Myocyte (in vitro differentiated cells): ENCODE measurements around the gene RER1. TPM values are rescaled to one million over a fixed set of nuclear protein-coding genes. Genes with fewer than 3 reads are reported as not detected.

ENCODE experiments used
- DNase-seq: peaks from one replicate; pipeline ENCODE4 v3.0.0-alpha.2; 2012; ENCODE audit warnings: low read depth
- polyA plus RNA-seq: library from polyadenylated mRNA; unstranded; fragments of >200 nt; gene quantifications from one replicate; pipeline ENCODE4 v1.2.1, GENCODE V29; 2012; ENCODE audit warnings: missing spikeins
- total RNA-seq: library from RNA; depleted of rRNA; stranded (reverse); fragments of >200 nt; gene quantifications from 2 replicates; pipeline ENCODE4 v1.2.3, GENCODE V29; 2014

Gene RER1, protein sequence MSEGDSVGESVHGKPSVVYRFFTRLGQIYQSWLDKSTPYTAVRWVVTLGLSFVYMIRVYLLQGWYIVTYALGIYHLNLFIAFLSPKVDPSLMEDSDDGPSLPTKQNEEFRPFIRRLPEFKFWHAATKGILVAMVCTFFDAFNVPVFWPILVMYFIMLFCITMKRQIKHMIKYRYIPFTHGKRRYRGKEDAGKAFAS
- total RNA-seq: 58.1 and 64.6 TPM in 2 replicates
- polyA plus RNA-seq: 161 TPM

DNA sequence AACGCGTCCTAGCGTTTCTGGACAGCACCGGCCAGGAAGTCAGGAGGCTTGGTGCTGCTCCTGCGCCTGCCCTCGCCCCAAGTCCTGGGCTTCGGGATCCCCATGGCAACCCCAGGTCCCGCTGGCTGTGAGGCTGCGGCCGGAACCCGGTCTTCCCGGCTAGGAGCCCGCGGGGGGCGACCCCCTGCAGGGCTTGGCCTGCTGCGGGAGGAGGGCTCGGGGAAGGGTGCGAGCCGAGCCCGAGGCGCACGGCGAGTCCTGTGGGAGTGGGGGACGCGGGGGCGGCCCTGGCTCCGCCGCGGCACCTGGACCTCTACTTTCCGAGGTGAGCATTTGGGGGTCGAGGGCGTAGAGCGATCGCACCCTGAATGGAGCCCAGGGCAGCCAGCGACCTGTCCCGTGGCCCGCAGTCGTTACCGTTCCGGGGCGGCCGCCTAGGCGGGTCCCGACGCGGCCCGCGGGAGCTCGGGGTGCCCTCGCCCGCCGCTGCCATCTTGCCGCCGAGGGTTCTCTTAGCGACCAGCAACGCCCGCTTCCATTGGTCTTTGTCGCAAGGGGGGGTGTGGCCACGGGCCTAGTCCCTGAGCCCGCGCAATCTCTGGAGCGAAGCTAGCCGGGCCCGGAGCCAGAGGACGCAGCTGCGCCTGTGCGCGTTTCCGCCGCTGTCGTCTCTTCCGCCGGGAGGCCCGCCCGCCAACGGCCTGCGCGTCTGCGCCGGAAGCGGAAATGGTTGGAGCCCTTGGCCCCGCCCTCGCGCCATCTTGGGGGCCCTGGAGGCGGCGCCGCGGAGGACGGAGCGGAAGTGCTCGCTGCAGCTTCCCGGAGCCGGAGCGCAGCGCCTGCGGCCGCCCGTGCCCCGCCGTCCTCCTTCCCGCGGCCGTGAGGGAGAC is at the start of gene RER1, which contains the start of gene MORN1:
TSS of gene RER1 (plus strand) at position 801 of the 890 bp plus-strand sequence. CDS start 3,950 bp downstream, outside the sequence.
TSS of gene MORN1 (minus strand) at position 514 of the 890 bp plus-strand sequence. CDS start at position 493, 21 bp downstream.
- peak; percentile 99 for DNase-seq

DNA sequence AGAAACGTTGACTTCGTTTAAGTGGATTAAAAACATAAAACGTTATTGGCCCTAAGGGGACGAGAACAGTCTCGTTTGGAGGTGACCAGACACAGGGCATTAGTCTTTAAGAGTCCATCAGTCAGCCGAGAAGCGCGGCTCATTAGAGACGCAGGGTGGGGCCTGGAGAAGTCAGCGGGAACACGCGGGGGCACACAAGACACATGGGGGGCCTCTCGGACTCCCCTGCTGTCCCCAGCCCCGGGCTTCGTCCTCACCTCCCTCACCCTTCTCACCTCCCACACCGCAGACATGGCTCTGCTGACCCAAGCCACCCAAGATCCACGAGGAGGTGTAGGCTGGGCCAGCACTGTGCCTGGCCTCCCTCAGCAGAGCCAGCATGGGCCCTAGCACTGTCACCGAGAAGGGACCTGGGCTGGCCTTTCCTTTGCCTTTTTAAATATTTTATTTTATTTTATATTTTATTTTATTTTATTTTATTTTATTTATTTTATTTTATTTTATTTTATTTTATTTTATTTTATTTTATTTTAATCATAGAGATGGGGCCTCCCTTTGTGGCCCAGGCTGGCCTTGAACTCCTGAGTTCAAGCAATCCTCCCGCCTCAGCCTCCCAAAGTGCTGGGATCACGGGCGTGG is 49.1 kb upstream of the RER1 start:
- DNase-seq: no peak

DNA sequence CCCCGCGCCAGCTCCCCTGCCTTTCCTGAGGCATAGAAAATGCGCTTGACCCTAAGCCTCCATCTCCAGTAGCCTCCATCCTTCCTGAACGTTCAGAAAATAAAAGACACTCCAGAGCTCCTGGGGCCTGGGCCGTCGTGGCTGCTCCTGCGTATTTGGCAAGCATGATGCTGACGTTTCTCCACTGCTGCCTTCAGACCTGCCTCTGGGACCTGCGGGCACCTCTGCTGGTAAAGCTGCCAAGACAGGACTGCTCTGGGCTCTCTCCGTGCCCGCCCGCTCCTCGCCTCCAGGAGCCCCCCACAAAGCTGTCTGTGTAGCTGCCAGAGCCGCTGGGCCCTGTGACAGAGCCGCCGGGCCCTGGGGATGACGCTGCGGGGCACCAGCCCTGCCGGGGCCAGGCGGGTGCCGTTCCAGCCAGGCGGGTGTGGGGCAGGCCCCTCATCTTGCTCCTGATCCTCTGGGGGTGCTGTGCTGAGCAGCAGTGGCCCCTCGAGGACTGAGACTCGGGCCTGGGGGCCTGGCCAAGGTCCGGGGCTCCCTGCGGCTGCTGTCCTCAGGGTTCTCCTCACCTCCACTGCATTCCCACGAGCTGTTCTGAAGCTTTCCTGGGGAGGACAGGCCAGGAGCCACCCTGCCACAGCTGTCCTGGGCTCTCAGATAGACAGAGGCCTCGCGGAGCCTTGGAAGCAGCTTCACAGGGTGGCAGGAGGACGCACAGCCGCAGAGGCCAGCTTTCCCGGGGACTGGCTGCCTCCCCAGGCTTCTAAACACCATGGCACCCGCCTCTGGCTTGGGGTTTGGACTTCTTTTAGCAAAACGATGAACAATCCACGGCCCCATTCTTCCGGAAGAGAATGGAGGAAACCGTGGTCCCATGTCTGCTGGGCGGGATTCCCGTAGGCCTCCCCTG is 48.4 kb upstream of the RER1 start:
- DNase-seq: no peak

DNA sequence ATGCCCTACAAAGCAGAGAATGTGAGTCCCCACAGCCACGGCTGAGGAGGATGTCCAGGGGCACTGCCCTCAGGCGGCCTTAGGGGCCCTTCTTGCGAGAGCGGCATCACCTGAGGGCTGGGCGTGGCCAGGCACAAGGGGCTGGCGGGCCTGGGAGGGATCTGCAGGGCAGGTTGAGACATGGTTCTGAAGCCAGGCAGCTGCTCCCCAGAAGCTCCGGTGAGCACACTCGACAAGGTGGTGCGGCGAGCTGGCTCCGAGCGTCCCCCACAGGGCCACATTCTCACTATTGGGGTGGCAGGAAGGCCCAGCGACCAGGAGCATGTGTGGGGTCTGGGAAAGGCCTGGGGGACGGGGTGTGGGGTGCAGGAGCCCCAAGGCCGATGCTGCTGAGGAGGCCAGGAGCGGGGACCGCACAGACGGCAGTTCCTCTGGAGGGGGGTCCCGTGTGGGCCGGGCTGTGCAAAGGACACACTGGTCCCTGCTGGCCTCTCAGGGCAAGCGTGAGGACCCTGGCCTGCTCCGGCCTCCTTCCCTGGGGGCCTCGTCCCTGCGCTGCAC is 47.4 kb upstream of the RER1 start:
- no peak for DNase-seq

DNA sequence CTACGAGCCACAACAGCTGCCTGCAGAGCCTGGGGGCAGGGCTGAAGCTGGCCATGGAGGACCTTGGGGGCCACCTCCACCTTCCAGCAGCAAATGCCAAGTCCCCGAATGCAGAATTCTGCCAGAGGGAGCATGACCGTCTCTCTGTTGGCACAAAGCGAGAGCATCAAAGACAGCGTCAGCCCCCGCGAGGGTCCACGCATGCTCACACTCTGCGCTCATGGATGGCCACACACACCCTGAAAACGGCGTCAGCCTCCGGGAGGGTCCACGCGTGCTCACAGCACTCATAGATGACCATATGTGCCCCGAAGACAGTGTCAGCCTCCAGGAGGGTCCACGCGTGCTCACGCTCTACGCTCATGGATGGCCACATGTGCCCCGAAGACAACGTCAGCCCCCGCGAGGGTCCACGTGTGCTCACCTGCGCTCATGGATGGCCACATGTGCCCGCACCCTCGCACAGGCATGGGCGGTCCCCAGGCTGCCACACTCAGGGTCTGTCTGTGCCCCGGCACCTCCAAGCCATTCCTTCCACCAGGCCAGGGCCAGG is 46.8 kb upstream of the RER1 start:
- no peak for DNase-seq

DNA sequence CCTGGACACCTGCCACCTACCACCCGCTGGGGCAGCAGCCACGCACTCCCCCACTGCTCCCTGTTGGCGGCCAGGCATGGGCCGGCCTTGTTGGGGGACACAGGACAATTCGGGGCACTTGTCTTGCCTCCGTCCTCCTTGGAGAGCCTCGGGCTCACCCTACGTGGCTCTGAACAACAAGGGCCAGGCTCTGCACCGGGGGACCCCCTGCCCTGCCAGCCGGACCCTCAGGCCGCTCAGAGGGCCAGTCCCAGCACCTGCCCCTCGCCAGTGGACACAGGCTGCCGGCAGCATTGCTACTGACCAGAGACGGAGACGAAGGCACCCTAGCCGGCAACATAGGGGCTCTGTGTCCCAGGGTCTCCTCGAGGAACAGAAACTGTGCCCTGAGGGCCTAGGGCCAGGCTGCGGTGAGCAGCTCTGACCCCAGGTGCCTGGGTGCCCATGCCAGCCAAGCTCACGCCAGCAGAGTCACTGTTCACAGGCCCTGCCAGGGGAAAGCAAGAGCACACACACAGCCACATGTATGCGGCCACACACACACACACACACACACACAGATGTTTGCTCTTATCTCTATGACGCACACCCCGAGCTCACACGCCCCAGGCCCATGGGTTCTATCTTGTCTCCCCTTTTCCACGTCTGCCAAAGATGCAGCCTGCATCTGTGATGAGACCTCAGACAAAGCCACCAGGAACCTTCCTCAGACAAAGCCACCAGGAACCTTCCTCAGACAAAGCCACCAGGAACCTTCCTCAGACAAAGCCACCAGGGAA is 46.2 kb upstream of the RER1 start:
- DNase-seq: no peak

DNA sequence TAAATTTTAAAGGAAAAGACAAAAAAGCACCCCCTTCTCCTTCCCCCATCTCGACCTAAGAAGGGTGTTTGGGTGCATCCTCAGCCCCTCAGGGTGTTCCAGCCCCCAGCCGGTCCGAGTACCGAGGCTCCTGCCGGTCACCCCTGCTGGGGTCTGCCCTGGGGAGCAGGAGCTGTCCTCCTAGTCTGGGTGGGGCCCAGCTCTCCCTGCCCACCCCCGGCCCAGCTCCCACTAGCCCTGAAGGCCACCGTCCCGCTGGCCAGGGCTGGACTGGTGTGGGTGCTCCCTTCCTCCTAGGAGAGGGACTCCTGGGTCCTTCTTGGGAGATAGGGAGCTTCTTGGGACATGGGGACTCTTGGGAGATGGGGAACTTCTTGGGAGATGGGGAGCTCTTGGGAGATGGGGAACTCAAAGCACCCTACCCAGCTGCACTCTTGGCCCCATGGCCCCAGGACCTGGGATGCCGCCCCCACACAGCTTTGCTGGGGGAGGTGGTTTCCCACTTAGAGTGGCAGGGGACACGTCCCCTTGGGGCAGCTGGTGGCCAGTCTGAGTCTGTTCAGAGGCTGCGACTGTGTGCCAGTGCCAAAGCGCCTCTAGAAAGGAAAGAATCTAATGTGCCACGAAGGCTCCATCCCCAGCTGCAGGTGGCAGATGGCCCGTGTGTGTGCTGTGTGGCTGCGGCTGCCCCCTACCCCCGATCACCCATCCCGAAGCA is 44.8 kb upstream of the RER1 start:
- no peak for DNase-seq

DNA sequence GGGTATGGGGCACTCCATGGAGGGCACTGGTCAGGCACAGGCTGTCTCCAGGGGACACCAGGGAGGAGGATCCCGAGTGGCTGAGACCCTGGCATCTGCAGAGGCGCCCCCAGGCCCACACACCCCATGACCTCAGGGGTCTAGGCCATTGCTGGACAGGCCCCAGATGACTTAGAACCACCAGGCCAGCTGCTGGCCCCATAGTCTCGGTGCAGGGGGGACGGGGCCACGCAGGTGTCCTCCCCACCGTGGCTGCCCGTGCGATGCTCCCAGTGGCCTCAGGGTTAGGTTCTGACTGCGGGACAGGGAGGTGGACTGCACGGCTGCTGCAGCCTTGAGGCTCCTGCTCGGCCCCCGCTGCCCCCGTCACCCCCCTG is 44.2 kb upstream of the RER1 start:
- no peak for DNase-seq

DNA sequence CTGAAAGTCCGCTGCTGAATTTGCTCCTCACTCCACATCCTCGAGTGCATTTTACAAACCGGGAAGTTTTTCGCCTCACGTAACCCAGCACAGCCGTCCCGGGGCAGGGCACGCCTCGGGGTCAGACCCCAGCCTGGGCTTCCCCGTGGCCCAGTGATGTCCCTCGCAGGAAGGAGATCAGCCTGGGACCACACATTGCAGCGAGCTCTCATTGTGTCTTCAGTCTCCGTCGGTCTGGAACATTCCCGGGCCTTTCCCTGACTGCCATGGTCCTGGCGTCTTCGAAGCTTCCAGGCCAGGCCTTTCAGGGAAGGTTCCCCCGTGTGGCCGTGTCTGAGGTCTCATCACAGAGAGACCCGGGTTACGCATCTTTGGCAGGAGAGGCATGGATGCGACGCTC is 43.7 kb upstream of the RER1 start:
- no peak for DNase-seq

DNA sequence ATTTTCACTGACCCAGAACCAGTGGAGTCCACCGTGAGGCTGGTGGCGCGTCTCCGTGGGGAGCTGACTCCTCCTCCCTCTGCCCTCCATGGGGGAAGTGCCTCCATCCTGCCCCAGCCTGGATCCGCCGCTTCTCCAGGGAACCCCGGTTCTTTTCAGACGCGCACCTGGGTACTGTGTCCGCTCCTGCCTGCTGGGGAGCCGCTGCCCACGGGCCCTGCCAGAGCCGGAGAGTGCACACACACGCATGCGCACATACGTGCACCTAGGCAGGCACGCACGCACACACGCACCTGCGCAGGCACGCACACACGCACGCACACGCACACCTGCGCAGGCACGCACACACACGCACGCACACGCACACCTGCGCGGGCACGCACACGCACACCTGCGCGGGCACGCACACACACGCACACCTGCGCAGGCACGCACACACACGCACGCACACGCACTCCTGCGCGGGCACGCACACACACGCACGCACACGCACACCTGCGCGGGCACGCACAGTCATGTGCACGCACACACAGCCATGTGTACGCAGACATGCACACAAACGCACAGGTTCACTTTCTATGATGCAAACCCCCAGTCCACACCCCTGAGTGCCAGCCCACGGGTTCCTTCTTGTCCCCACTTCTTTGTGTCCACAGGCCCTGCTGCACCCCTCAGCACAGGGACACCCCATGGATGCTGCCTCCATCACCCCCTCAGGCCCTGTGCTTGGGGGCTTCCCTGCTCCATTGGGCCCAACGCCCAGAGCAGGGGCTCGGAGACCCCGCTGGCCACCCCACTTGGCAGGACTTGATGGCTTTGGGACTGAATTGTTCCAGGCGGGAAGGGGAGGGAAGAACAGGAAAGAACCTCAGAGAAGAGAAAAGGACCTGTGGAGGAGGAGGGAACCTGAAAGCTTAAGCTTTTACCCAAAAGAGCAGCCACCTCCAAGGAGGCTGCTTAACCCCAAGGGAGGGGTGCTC is 43.0 kb upstream of the RER1 start:
- DNase-seq: no peak

DNA sequence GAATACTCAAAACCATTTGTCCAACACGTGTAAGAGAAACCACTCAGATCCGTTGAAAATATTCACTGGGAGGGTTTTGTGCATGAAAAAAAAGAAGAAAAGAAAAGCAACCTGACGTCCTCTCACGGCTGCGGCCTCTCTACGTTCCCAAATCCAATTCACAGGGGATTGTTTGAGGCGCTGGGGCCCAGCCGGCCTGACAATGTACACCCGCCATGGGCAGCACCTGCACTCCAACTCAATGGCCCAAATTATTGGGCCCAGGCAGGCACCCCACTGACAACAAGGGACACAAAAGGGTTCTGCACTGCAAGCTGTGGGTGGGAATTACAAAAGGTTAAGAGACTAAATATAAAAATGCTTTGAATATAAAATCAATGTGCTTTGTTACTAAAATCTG is 41.8 kb upstream of the RER1 start:
- no peak for DNase-seq

DNA sequence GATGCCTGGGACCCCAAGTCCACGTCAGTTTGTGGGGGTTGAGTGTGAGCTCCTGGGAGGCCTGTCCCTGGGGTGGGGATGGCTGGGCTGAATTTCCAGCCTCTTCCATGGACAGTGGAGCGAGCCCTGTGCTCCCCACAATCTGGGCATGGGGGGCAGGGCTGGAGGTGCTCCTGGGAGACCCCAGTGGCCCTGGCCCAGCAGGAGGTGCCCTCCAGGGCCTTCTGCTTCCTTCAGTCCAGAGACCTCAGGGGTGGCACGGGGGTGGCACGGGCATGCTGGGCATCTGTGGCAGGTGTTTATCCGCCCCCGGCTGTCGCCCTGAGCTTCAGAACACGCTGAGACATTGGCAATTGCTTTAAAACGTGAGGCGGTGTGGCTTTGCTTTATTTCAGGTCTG is 41.1 kb upstream of the RER1 start:
- DNase-seq: no peak

DNA sequence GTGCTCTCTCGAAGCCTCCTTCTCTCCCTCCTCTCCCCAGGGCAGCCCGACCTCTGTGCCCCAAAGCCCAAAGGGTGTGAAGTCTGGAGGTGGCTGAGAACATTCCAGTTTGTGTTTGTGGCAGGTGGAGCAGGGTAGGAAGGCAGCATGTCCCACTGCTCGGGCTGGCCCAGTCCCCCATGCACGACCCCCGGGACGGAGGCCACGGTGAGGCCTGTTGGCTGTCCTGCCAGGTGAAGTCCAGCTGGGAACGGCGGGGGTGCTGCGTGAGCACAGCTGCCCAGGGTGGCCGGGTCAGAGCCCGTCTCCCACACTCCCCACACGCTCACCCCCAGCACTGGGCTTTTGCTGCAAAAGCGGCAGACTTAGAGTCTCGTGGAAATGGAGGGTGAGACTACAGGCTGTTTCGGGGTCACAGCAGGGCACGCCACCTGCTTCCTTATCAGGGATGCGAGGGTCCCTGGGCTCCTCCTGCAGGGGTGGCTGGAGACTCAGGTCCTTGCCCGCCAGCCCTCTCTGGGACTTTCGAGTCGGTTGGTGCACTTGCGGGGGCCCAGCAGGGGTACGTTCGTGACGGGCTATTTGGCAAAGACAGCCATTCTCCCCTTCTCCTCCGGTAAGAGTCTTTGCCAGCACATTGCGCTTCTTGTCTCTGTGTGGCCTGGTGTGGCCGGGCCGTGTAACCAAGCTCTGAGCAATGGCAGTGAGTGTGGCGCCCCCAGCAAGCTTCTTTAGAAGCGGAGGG is 40.6 kb upstream of the RER1 start:
- no peak for DNase-seq

DNA sequence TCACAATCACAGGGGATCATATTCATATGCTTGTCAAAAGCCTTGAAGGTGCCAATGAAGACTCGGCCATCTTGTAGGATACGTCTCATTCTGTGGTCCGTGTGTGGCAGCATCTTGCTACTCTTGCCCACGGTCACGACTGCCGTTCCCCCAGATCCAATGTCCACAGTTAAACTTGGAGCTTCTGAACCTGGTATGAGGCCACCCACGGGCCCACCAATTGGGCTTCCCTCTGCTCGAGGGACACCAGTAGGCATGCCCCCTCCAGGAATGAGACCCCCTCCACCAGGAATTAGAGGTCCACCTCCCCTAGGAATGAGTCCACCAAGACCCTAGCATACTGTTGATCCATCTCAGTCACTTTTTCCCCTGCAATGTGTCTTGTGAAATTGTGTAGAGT is 39.9 kb upstream of the RER1 start:
- DNase-seq: no peak

DNA sequence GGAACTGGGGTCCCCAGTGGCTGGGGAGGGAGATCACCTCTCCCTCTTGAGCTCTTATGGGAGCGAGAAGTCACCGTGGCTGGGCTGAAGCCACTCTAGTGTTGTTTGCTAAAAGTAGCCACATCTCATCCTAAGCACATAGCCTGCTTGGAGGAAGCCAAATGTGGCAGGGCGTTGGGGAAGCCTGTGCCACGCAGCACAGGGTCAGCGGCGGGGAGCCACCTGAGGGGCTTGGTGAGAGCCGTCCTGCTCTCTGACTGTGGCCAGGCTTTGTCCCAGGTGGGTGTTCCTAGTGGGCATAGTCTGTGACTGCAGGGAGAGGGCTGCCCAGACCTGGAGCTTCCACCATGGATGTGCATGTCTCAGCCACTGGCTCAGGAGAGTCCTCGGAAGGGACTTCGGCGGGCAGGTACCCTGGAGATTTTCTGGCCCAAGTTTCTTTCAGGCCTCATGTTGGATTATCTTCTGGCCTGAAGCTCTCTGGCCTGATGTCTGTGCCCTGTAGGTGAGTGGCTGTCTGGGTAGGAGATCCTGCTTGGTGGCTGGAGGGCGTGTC is 39.2 kb upstream of the RER1 start:
- no peak for DNase-seq

DNA sequence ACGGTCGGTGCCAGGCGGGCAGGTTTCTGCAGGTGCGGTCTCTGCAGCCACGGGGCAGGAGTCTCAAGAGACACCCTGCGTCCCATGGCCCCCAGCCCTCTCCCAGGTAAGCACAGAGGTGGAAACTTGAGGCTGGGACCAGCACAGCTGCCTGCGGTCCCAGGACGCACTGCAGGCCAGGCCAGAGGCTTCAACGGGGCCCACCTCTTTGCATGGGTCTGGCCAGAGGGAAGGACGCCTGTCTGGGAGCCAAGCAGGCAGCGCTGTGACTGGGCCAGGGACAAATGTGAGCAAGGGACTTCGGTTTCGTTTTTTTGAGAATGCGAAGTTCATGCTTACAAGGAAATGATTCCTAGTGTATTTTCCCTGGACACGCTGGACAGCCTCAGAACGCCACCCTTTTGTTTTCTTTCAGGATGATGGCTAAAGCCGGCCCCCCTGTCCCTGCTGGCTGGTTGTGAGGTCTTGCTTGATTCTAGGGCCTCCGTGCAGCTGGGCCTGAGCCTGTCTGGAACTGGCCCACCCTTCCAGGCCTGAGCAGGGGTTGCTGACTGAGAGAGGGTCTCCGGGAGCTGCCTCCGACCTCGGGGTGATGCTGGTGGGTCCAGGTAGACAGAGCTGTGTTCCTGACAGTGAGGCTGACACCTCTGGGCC is 38.6 kb upstream of the RER1 start:
- no peak for DNase-seq
